ENCODE results near the gene ZSCAN21. TPM values are rescaled to one million over a fixed set of nuclear protein-coding genes. Genes with fewer than 3 reads are reported as not detected.

The ZSCAN21 gene
- total RNA-seq, 1 experiment from 2014 or later: 7.3 TPM

- Histone ChIP-seq H3K27me3 (ENCODE audit: low read length) (no peaks in the 10 kb centered on the region), H3K4me1 (ENCODE audit: insufficient read depth, low read length) (peaks cover 8% of the 10 kb centered on the region), H3K79me2 (ENCODE audit: low read length) (peaks cover 31% of the 10 kb centered on the region), H3K27ac (ENCODE audit: low read length) (no peak overlapping the region), H3K9ac (ENCODE audit: low read length) (no peak overlapping the region), H3K4me2 (ENCODE audit: low read length) (no peak overlapping the region), H3K9me2 (replicated peaks; ENCODE audit: low read length) (no peaks in the 10 kb centered on the region), H3K4me3 (ENCODE audit: low read length) (no peak overlapping the region), H4K20me1 (ENCODE audit: low read length) (no peaks in the 10 kb centered on the region), H3K36me3 (ENCODE audit: low read depth, low read length) (peaks cover 33% of the 10 kb centered on the region), H2AFZ (ENCODE audit: low read length) (no peak overlapping the region), H3F3A (ENCODE audit: low read length, unreplicated experiment) (peaks cover 7% of the 10 kb centered on the region), H3K9me3 (ENCODE audit: low read length) (no peaks in the 10 kb centered on the region)
- intact Hi-C loops (cut with micrococcal nuclease): no loop called here
- ATAC-seq (no peak), DNase-seq (no peak)
- TF ChIP-seq EZH2phosphoT487 (IDR thresholded peaks at IDR 0.05; ENCODE audit: borderline replicate concordance, low read length) (no peak), EZH2 (IDR thresholded peaks at IDR 0.05; ENCODE audit: low read length, unreplicated experiment) (no peak), CTCF (conservative IDR thresholded peaks at IDR 0.05; ENCODE audit: low read depth, low read length) (no peak)
- BruUV-seq (replicated peaks): no TSS peak
- CTCF ChIA-PET: interaction anchor here (0.6 kb wide), 1 partner anchor 37 kb away, joined by 4 read pairs; no protein-coding TSS in a partner anchor
- POLR2A ChIA-PET (ENCODE audit: unreplicated experiment): no interaction called here
Measured at GRCh38 chr7:100024020-100024619, 25.5 kb upstream of the ZSCAN21 start.

- DNase-seq (no peak), ATAC-seq (no peak)
- Histone ChIP-seq H3K4me1 (ENCODE audit: insufficient read depth, low read length) (peaks cover 7% of the 10 kb centered on the region), H3K9me3 (ENCODE audit: low read length) (no peaks in the 10 kb centered on the region), H3K9me2 (replicated peaks; ENCODE audit: low read length) (no peaks in the 10 kb centered on the region), H3K79me2 (ENCODE audit: low read length) (peaks cover 4% of the 10 kb centered on the region), H3K27me3 (ENCODE audit: low read length) (no peaks in the 10 kb centered on the region), H3F3A (ENCODE audit: low read length, unreplicated experiment) (peaks cover 7% of the 10 kb centered on the region), H3K36me3 (ENCODE audit: low read depth, low read length) (peaks cover 35% of the 10 kb centered on the region), H3K9ac (ENCODE audit: low read length) (no peak overlapping the region), H2AFZ (ENCODE audit: low read length) (no peak overlapping the region), H3K4me2 (ENCODE audit: low read length) (no peak overlapping the region), H4K20me1 (ENCODE audit: low read length) (no peaks in the 10 kb centered on the region), H3K4me3 (ENCODE audit: low read length) (no peak overlapping the region), H3K27ac (ENCODE audit: low read length) (no peak overlapping the region)
- TF ChIP-seq CTCF (conservative IDR thresholded peaks at IDR 0.05; ENCODE audit: low read depth, low read length) (no peak), EZH2 (IDR thresholded peaks at IDR 0.05; ENCODE audit: low read length, unreplicated experiment) (no peak), EZH2phosphoT487 (IDR thresholded peaks at IDR 0.05; ENCODE audit: borderline replicate concordance, low read length) (no peak)
- CTCF ChIA-PET: no interaction called here
- BruUV-seq (replicated peaks): no TSS peak
- POLR2A ChIA-PET (ENCODE audit: unreplicated experiment): interaction anchor here (0.6 kb wide), 2 partner anchors 33 to 618 kb away, joined by 3 to 8 read pairs; partner anchors contain the start of gene BUD31
- intact Hi-C loops (cut with micrococcal nuclease): no loop called here
Measured at GRCh38 chr7:100027197-100027596, 22.4 kb upstream of the ZSCAN21 start.

- Histone ChIP-seq H3K9me2 (replicated peaks; ENCODE audit: low read length) (no peaks in the 10 kb centered on the region), H2AFZ (ENCODE audit: low read length) (no peak overlapping the region), H3K27ac (ENCODE audit: low read length) (no peak overlapping the region), H3K27me3 (ENCODE audit: low read length) (no peaks in the 10 kb centered on the region), H3K79me2 (ENCODE audit: low read length) (no peaks in the 10 kb centered on the region), H3K9me3 (ENCODE audit: low read length) (no peaks in the 10 kb centered on the region), H3K4me3 (ENCODE audit: low read length) (no peak overlapping the region), H3F3A (ENCODE audit: low read length, unreplicated experiment) (peaks cover 7% of the 10 kb centered on the region), H3K4me2 (ENCODE audit: low read length) (no peak overlapping the region), H3K36me3 (ENCODE audit: low read depth, low read length) (peaks cover 24% of the 10 kb centered on the region), H4K20me1 (ENCODE audit: low read length) (no peaks in the 10 kb centered on the region), H3K9ac (ENCODE audit: low read length) (no peak overlapping the region), H3K4me1 (ENCODE audit: insufficient read depth, low read length) (peaks cover 3% of the 10 kb centered on the region)
- no peak for TF ChIP-seq EZH2 (IDR thresholded peaks at IDR 0.05; ENCODE audit: low read length, unreplicated experiment)
- TF ChIP-seq CTCF (conservative IDR thresholded peaks at IDR 0.05; ENCODE audit: low read depth, low read length): no peak
- no peak for TF ChIP-seq EZH2phosphoT487 (IDR thresholded peaks at IDR 0.05; ENCODE audit: borderline replicate concordance, low read length)
- ChIA-PET POLR2A (ENCODE audit: unreplicated experiment) (interaction anchor here (0.5 kb wide), 1 partner anchor 21 kb away, joined by 3 read pairs; no protein-coding TSS in a partner anchor), CTCF (interaction anchor here (0.5 kb wide), 1 partner anchor 14 kb away, joined by 8 read pairs; the partner anchor contains the start of gene ZKSCAN1)
- ATAC-seq (no peak), DNase-seq (no peak)
- intact Hi-C loops (cut with micrococcal nuclease): no loop called here
- no TSS peak for BruUV-seq (replicated peaks)
Measured at GRCh38 chr7:100029596-100029995, 20.0 kb upstream of the ZSCAN21 start.
